Adipocyte (in vitro differentiated cells): ENCODE measurements around the gene C3orf70.

Experiments
- DNase-seq: peaks from one replicate; pipeline ENCODE4 v3.0.0-alpha.2; 2015; ENCODE audit warnings: low read depth
- H3K27me3 ChIP-seq: replicated peaks from 2 replicates; pipeline ENCODE4 v1.7.0; 2013; ENCODE audit warnings: mild to moderate bottlenecking, low read length, moderate library complexity; ENCODE audit not compliant: control insufficient read depth, insufficient read depth
- H3K36me3 ChIP-seq: 2 replicates; pipeline ENCODE4 v1.7.0; 2013; ENCODE audit warnings: low read length, mild to moderate bottlenecking, moderate library complexity; ENCODE audit not compliant: control insufficient read depth, insufficient read depth, severe bottlenecking
- H3K4me1 ChIP-seq: 2 replicates; pipeline ENCODE4 v1.7.0; 2013; ENCODE audit warnings: mild to moderate bottlenecking, low read length, moderate library complexity; ENCODE audit not compliant: control insufficient read depth, insufficient read depth
- H3K4me3 ChIP-seq: 2 replicates; pipeline ENCODE4 v1.7.0; 2013; ENCODE audit warnings: mild to moderate bottlenecking, low read length, moderate library complexity
- H3K9ac ChIP-seq: 2 replicates; pipeline ENCODE4 v1.7.0; 2013; ENCODE audit warnings: mild to moderate bottlenecking, low read length, moderate library complexity
- H3K9me3 ChIP-seq: 2 replicates; pipeline ENCODE4 v1.7.0; 2013; ENCODE audit warnings: mild to moderate bottlenecking, low read length, moderate library complexity; ENCODE audit not compliant: control insufficient read depth

The C3orf70 gene

DNA sequence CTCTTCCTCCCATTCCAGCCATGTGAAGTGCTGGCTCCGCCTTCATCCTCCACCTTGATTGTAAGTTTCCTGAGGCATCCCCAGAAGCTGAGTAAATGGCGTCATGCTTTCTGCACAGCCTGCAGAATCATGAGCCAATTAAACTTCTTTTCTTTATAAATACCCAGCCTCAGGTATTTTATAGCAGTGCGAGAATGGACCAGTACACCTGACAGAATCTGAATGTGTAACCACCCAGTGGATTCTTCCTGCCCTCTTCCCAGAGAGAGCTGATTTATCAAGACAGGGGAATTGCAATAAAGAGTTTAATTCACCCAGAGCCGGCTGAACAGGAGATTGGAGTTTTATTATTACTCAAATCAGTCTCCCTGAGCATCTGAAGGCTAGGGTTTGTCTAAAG is 86.6 kb downstream of the C3orf70 start:
- DNase-seq = no peak
- H3K4me1 ChIP-seq = no peaks in the 10 kb centered on the region
- H3K36me3 ChIP-seq = no peaks in the 10 kb centered on the region
- no peaks in the 10 kb centered on the region for H3K27me3 ChIP-seq
- no peak overlapping the region for H3K9ac ChIP-seq
- no peak overlapping the region for H3K4me3 ChIP-seq
- no peaks in the 10 kb centered on the region for H3K9me3 ChIP-seq

DNA sequence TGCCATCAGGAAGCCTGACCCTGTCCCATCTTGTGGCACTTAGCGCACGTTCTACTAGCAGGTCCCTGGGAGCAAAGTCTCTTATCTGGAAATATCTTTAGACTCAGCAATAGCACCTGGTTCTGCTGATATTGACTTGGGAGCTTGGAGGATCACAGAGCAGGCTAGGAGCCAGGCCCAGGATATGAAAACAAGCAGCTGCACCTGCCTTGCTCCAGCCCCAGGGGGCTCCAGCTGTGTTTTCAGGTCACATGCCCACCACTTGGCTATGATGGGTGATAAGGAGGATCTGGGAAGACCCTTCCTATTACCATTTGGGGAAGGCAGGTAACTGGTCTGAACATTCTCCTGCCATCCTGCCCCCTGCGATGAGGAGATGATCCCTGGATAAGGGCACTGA is 87.8 kb downstream of the C3orf70 start:
- H3K4me1 ChIP-seq = no peaks in the 10 kb centered on the region
- H3K9me3 ChIP-seq = peaks cover 4% of the 10 kb centered on the region
- no peak overlapping the region for H3K9ac ChIP-seq
- no peaks in the 10 kb centered on the region for H3K27me3 ChIP-seq
- no peaks in the 10 kb centered on the region for H3K36me3 ChIP-seq
- DNase-seq = no peak
- no peak overlapping the region for H3K4me3 ChIP-seq

DNA sequence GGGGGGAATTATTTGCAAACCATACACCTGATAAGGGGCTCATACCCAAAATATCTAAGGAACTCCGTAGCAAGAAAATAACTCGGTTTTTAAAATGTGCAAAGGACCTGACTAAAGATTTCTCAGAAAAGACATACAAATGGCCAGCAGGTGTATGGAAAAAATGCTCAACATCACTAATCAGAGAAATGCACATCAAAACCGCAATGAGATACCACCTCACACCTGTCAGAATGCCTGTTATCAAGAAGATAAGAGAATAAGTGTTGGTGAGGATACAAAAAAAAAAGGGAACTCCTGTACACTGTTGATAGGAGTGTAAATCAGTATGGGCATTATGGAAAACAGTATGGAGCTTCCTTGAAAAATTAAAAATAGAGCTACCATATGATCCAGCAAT is 89.4 kb downstream of the C3orf70 start:
- Histone ChIP-seq H3K9ac (no peak overlapping the region), H3K4me3 (no peak overlapping the region), H3K4me1 (no peaks in the 10 kb centered on the region), H3K9me3 (peaks cover 4% of the 10 kb centered on the region), H3K36me3 (no peaks in the 10 kb centered on the region), H3K27me3 (no peaks in the 10 kb centered on the region)
- no peak for DNase-seq

GRCh38 chr3:185062191-185062590 is 90.7 kb downstream of the C3orf70 start:
- Histone ChIP-seq H3K9me3 (peaks cover 13% of the 10 kb centered on the region), H3K9ac (no peak overlapping the region), H3K27me3 (no peaks in the 10 kb centered on the region), H3K36me3 (no peaks in the 10 kb centered on the region), H3K4me3 (no peak overlapping the region), H3K4me1 (no peaks in the 10 kb centered on the region)
- no peak for DNase-seq

DNA sequence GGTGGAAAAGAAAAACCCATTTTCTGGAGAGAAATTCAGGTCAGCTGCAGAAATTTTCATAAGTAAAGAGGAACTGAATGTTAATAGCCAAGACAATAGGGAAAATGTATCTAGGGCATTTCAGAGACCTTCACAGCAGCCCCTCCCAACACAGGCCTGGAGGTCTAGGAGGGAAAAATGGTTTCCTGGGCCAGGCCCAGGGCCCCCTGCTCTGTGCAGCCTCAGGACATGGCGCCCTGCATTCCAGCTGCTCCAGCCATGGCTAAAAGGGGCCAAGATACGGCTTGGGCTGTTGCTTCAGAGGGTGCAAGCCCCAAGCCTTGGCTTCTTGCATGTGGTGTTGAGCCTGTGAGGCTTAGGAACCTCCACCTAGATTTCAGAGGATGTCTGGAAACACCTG is 92.2 kb downstream of the C3orf70 start:
- Histone ChIP-seq H3K27me3 (no peaks in the 10 kb centered on the region), H3K4me1 (no peaks in the 10 kb centered on the region), H3K4me3 (no peak overlapping the region), H3K9ac (no peak overlapping the region), H3K36me3 (no peaks in the 10 kb centered on the region), H3K9me3 (peaks cover 13% of the 10 kb centered on the region)
- DNase-seq = no peak

GRCh38 chr3:185059766-185060165 is 93.1 kb downstream of the C3orf70 start:
- H3K4me1 ChIP-seq = no peaks in the 10 kb centered on the region
- peaks cover 3% of the 10 kb centered on the region for H3K36me3 ChIP-seq
- H3K9ac ChIP-seq = no peak overlapping the region
- DNase-seq = no peak
- H3K27me3 ChIP-seq = no peaks in the 10 kb centered on the region
- H3K4me3 ChIP-seq = no peak overlapping the region
- H3K9me3 ChIP-seq = peaks cover 13% of the 10 kb centered on the region

DNA sequence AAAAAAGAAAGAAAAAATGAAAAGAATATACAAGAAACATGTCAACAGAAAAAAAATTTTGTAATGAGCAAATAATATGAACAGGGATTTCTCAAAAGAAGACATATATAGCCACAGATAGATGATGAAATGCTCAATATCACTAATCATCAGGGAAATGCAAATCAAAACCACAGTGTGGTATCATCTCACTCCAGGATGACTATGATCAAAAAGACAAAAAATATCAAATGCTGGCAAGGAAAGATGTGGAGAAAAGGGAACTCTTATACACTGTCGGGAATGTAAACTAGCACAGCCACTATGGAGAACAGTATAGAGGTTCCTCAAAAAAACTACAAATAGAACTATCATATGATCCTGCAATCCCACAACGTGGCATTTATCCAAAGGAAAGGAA is 94.1 kb downstream of the C3orf70 start:
- peaks cover 13% of the 10 kb centered on the region for H3K9me3 ChIP-seq
- H3K9ac ChIP-seq = no peak overlapping the region
- H3K27me3 ChIP-seq = no peaks in the 10 kb centered on the region
- H3K36me3 ChIP-seq = peaks cover 7% of the 10 kb centered on the region
- no peak overlapping the region for H3K4me3 ChIP-seq
- no peaks in the 10 kb centered on the region for H3K4me1 ChIP-seq
- no peak for DNase-seq

DNA sequence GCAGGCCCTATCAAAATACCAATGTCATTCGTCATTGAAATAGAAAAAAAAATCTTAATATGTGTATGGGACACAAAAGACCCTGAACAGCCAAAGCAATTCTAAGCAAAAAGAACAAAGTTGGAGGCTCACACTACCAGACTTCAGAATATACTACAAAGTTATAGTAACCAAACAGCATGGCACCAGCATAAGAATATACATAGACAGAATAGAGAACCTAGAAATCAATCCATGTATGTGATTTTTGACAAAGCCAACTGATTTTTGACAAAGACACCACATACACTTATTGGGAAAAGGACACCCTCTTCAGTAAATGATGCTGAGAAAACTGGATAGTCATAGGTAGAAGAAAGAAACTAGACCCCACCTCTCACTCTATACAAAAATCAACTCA is 95.0 kb downstream of the C3orf70 start:
- no peaks in the 10 kb centered on the region for H3K4me1 ChIP-seq
- no peaks in the 10 kb centered on the region for H3K27me3 ChIP-seq
- peaks cover 14% of the 10 kb centered on the region for H3K36me3 ChIP-seq
- H3K4me3 ChIP-seq = no peak overlapping the region
- H3K9me3 ChIP-seq = peaks cover 13% of the 10 kb centered on the region
- no peak for DNase-seq
- no peak overlapping the region for H3K9ac ChIP-seq

- Histone ChIP-seq H3K4me1 (no peaks in the 10 kb centered on the region), H3K4me3 (no peak overlapping the region), H3K27me3 (no peaks in the 10 kb centered on the region), H3K9me3 (peaks cover 13% of the 10 kb centered on the region), H3K9ac (no peak overlapping the region), H3K36me3 (peaks cover 23% of the 10 kb centered on the region)
- DNase-seq = no peak
These were observed 96.0 kb downstream of the C3orf70 start for GRCh38 chr3:185056908-185057307.

GRCh38 chr3:185052631-185053030 is 100.2 kb downstream of the C3orf70 start:
- no peaks in the 10 kb centered on the region for H3K27me3 ChIP-seq
- H3K36me3 ChIP-seq = peaks cover 48% of the 10 kb centered on the region
- DNase-seq = no peak
- no peak overlapping the region for H3K4me3 ChIP-seq
- H3K4me1 ChIP-seq = no peaks in the 10 kb centered on the region
- peaks cover 4% of the 10 kb centered on the region for H3K9me3 ChIP-seq
- H3K9ac ChIP-seq = no peak overlapping the region

DNA sequence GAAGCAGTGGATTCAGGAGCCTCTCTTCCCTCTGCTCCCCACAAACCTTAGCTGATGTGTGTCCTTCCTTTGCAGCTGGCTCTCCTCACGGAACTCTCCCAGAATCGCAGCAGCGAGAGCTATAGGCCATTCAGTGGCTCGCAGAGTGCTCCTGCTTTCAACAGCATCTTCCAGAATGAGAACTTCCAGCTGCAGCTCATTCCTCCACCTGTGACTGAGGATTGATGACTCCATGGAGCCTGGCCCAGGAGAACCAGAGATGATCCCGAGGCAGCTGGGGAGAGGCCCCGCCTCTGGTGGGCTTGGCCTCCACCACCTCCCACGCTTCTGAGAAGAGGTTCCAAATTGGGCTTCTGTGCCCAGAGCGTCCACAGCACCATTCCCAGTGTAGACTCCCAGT is 101.1 kb downstream of the C3orf70 start:
- DNase-seq = no peak
- H3K9ac ChIP-seq = no peak overlapping the region
- no peaks in the 10 kb centered on the region for H3K4me1 ChIP-seq
- H3K4me3 ChIP-seq = no peak overlapping the region
- no peaks in the 10 kb centered on the region for H3K9me3 ChIP-seq
- H3K36me3 ChIP-seq = peaks cover 48% of the 10 kb centered on the region
- H3K27me3 ChIP-seq = no peaks in the 10 kb centered on the region

DNA sequence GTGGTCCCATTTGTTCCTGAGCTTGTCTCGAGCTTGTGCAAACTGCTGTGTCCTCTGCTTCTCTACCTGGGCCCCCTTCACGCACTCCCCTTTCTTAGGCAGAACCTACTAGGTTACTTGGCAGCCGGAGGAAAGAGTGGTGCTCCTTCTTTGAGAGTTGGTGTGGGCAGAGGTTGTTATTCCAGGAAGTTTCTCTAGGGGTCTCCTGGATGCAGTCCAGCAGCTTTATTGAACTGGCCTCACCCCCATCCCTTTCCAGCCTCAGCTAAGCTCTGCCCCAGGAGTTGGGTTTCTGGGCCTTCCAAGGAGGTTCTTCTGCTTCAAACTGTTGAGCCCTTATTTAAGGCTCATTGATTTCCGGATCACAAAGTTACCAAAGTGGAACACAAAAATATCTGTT is 103.2 kb downstream of the C3orf70 start:
- no peaks in the 10 kb centered on the region for H3K9me3 ChIP-seq
- peaks cover 15% of the 10 kb centered on the region for H3K4me1 ChIP-seq
- DNase-seq = no peak
- no peak overlapping the region for H3K4me3 ChIP-seq
- no peak overlapping the region for H3K9ac ChIP-seq
- H3K36me3 ChIP-seq = peaks cover 44% of the 10 kb centered on the region
- no peaks in the 10 kb centered on the region for H3K27me3 ChIP-seq
